Nephron (organoid): ENCODE data around the gene EDEM2.
"Not testable (repeated sequence)": the region's sequence is repeated elsewhere in the genome, so short reads cannot be mapped to it uniquely, and the experiment has no call there.

Experiments
- H3K27ac Mint-ChIP-seq, 3 experiments: 2 replicates each; pipeline ENCODE4 v1.8.0; 2020; ENCODE audit warnings: mixed read lengths in 3 of 3, mild to moderate bottlenecking in 2 of 3, moderate library complexity in 1 of 3
- H3K27me3 Mint-ChIP-seq: 2 replicates; pipeline ENCODE4 v1.8.0; 2021; ENCODE audit warnings: low read depth, mild to moderate bottlenecking, moderate library complexity, mixed read lengths
- H3K36me3 Mint-ChIP-seq: 2 replicates; pipeline ENCODE4 v1.8.0; 2020; ENCODE audit warnings: low read depth, mixed read lengths
- H3K4me1 Mint-ChIP-seq: 2 replicates; pipeline ENCODE4 v1.8.0; 2020; ENCODE audit warnings: mixed read lengths
- H3K4me3 Mint-ChIP-seq, 3 experiments: 2 replicates each; pipeline ENCODE4 v1.8.0; 2020; ENCODE audit warnings: mild to moderate bottlenecking in 3 of 3, mixed read lengths in 3 of 3, moderate library complexity in 2 of 3
- H3K9me3 Mint-ChIP-seq: 2 replicates; pipeline ENCODE4 v1.8.0; 2020; ENCODE audit warnings: mixed read lengths
- CTCF ChIP-seq, 3 experiments: fragments of 200-600 bp; sonication (generic); IDR thresholded peaks; one replicate each; pipeline ENCODE4 v1.5.0; 2021; ENCODE audit warnings: antibody characterized with exemption in 3 of 3; ENCODE audit not compliant: unreplicated experiment in 3 of 3

Gene EDEM2

GRCh38 chr20:35085477-35086225, 61.5 kb downstream of the EDEM2 start:
- Mint-ChIP-seq H3K9me3 (no peaks in the 10 kb centered on the region), H3K27ac (no peak overlapping the region), H3K4me1 (peaks cover 19% of the 10 kb centered on the region), H3K4me3 (no peak overlapping the region), H3K27me3 (no peaks in the 10 kb centered on the region), H3K36me3 (peaks cover 18% of the 10 kb centered on the region)
- no peak for TF ChIP-seq CTCF (IDR thresholded peaks at IDR 0.05; ENCODE audit: unreplicated experiment in 3 of 3)

GRCh38 chr20:35084998-35085397, 62.1 kb downstream of the EDEM2 start:
- Mint-ChIP-seq H3K4me1 (peaks cover 16% of the 10 kb centered on the region), H3K4me3 (no peak overlapping the region), H3K27ac (no peak overlapping the region), H3K9me3 (no peaks in the 10 kb centered on the region), H3K27me3 (no peaks in the 10 kb centered on the region), H3K36me3 (peaks cover 18% of the 10 kb centered on the region)
- TF ChIP-seq CTCF (IDR thresholded peaks at IDR 0.05; ENCODE audit: unreplicated experiment in 3 of 3), result no peak

- not testable (repeated sequence) for H3K27ac Mint-ChIP-seq, H3K4me1 Mint-ChIP-seq, H3K4me3 Mint-ChIP-seq, H3K27me3 Mint-ChIP-seq
- peaks cover 46% of the 10 kb centered on the region for H3K36me3 Mint-ChIP-seq
- peaks cover 24% of the 10 kb centered on the region for H3K9me3 Mint-ChIP-seq
Measured at GRCh38 chr20:35080348-35080642, 66.8 kb downstream of the EDEM2 start.

GRCh38 chr20:35079472-35080347, 67.4 kb downstream of the EDEM2 start:
- Mint-ChIP-seq H3K4me1 (no peaks in the 10 kb centered on the region), H3K27me3 (peaks cover 3% of the 10 kb centered on the region), H3K4me3 (no peak overlapping the region), H3K9me3 (peaks cover 29% of the 10 kb centered on the region), H3K27ac (no peak overlapping the region), H3K36me3 (peaks cover 52% of the 10 kb centered on the region)
- no peak for TF ChIP-seq CTCF (IDR thresholded peaks at IDR 0.05; ENCODE audit: unreplicated experiment in 3 of 3)

- H3K4me1 Mint-ChIP-seq, result no peaks in the 10 kb centered on the region
- peaks cover 67% of the 10 kb centered on the region for H3K36me3 Mint-ChIP-seq
- H3K27me3 Mint-ChIP-seq, result peaks cover 3% of the 10 kb centered on the region
- H3K4me3 Mint-ChIP-seq, result no peak overlapping the region
- H3K9me3 Mint-ChIP-seq, result peaks cover 44% of the 10 kb centered on the region
- no peak overlapping the region for H3K27ac Mint-ChIP-seq
- no peak for TF ChIP-seq CTCF (IDR thresholded peaks at IDR 0.05; ENCODE audit: unreplicated experiment in 3 of 3)
Measured at GRCh38 chr20:35077872-35078271, 69.3 kb downstream of the EDEM2 start.

- Mint-ChIP-seq H3K36me3 (peaks cover 72% of the 10 kb centered on the region), H3K4me1 (no peaks in the 10 kb centered on the region), H3K4me3 (no peak overlapping the region), H3K27ac (no peak overlapping the region), H3K9me3 (peaks cover 47% of the 10 kb centered on the region), H3K27me3 (peaks cover 3% of the 10 kb centered on the region)
- TF ChIP-seq CTCF (IDR thresholded peaks at IDR 0.05; ENCODE audit: unreplicated experiment in 3 of 3), result no peak
Measured at GRCh38 chr20:35077341-35077740, 69.8 kb downstream of the EDEM2 start.

GRCh38 chr20:35071436-35072153, 75.5 kb downstream of the EDEM2 start:
- H3K4me1 Mint-ChIP-seq, H3K4me3 Mint-ChIP-seq, H3K27me3 Mint-ChIP-seq, H3K27ac Mint-ChIP-seq: not testable (repeated sequence)
- Mint-ChIP-seq H3K9me3 (peaks cover 37% of the 10 kb centered on the region), H3K36me3 (peaks cover 85% of the 10 kb centered on the region)
